D341Med (cell line): ENCODE data around the gene SLC16A7.

ENCODE experiments used
- DNase-seq: peaks from one replicate; pipeline ENCODE4 v3.0.0; 2012; ENCODE audit warnings: low spot score

The SLC16A7 gene

GRCh38 chr12:59624732-59625460, 29.1 kb downstream of the SLC16A7 start:
- no peak for DNase-seq

GRCh38 chr12:59626382-59626781, 30.6 kb downstream of the SLC16A7 start:
- no peak for DNase-seq

GRCh38 chr12:59627582-59627981, 31.8 kb downstream of the SLC16A7 start:
- DNase-seq = no peak

- DNase-seq = no peak
These were observed 34.1 kb downstream of the SLC16A7 start for GRCh38 chr12:59629890-59630289.

- no peak for DNase-seq
These were observed 36.6 kb downstream of the SLC16A7 start for GRCh38 chr12:59632408-59632807.

- no peak for DNase-seq
These were observed 38.4 kb downstream of the SLC16A7 start for GRCh38 chr12:59634254-59634653.

- no peak for DNase-seq
These were observed 41.3 kb downstream of the SLC16A7 start for GRCh38 chr12:59636945-59637691.

- DNase-seq = no peak
These were observed 41.9 kb downstream of the SLC16A7 start for GRCh38 chr12:59637692-59638070.

GRCh38 chr12:59643550-59643949, 47.7 kb downstream of the SLC16A7 start:
- no peak for DNase-seq

- no peak for DNase-seq
These were observed 49.4 kb downstream of the SLC16A7 start for GRCh38 chr12:59645242-59645641.

GRCh38 chr12:59646636-59647035, 50.8 kb downstream of the SLC16A7 start:
- DNase-seq = no peak

GRCh38 chr12:59649203-59649602, 53.4 kb downstream of the SLC16A7 start:
- no peak for DNase-seq

- DNase-seq = no peak
These were observed 54.9 kb downstream of the SLC16A7 start for GRCh38 chr12:59650588-59651228.

- no peak for DNase-seq
These were observed 55.5 kb downstream of the SLC16A7 start for GRCh38 chr12:59651229-59651920.

GRCh38 chr12:59652130-59652529, 56.3 kb downstream of the SLC16A7 start:
- DNase-seq = no peak

GRCh38 chr12:59654061-59654460, 58.2 kb downstream of the SLC16A7 start:
- DNase-seq = no peak

GRCh38 chr12:59657266-59657665, 61.4 kb downstream of the SLC16A7 start:
- no peak for DNase-seq

- DNase-seq = no peak
These were observed 61.9 kb downstream of the SLC16A7 start for GRCh38 chr12:59657711-59658110.

GRCh38 chr12:59660148-59660547, 64.3 kb downstream of the SLC16A7 start:
- no peak for DNase-seq

GRCh38 chr12:59660921-59661597, 65.2 kb downstream of the SLC16A7 start:
- no peak for DNase-seq

- no peak for DNase-seq
These were observed 68.7 kb downstream of the SLC16A7 start for GRCh38 chr12:59664495-59664894.

- DNase-seq = no peak
These were observed 69.9 kb downstream of the SLC16A7 start for GRCh38 chr12:59665701-59666100.
